ENCODE measurements around the gene UNC13D. TPM values are rescaled to one million over a fixed set of nuclear protein-coding genes. Genes with fewer than 3 reads are reported as not detected.

Gene UNC13D
- total and polyA plus RNA-seq, 9 of the 15 experiments (the other 6 are each of a cell fraction or from before 2014, with no cell fraction given), result 0.86 to 244 (median 69.2) TPM

DNA sequence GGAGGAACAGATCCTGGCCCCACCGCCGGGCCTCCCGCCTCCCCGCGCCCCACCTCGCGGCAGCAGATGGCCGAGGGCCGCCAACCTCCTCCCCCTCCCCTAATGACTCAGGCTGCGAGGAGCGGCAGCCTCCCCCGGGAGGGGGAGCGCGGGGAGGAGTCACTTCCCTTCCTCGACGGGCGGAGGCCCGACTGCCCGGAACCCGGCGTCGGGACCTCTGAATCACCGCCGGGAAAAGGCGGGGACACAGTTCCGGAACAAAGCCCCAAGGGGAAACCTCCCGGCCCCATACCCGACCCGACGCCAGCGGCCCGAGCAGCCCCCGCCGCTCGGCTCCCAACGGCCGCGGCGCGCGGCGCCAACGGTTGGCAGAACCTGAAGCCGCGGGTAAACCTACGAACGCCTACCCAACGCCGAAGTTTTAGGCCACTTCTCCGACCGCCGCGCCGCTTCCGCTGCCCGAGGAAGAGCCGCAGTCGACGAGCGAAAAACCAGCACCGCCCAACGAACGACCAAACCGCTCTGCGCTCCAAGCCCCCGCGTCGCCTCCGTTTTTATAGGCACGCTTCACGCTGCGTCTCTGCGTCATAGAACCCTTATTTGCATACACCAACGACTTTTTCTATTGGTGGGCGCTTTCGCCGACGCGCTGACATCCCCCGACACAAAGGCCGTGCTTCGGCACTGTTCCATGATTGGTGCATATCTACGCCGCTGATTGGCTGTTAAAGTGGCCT is 64.8 kb downstream of the UNC13D start (continued):
- TF ChIP-seq, protein P1, sequence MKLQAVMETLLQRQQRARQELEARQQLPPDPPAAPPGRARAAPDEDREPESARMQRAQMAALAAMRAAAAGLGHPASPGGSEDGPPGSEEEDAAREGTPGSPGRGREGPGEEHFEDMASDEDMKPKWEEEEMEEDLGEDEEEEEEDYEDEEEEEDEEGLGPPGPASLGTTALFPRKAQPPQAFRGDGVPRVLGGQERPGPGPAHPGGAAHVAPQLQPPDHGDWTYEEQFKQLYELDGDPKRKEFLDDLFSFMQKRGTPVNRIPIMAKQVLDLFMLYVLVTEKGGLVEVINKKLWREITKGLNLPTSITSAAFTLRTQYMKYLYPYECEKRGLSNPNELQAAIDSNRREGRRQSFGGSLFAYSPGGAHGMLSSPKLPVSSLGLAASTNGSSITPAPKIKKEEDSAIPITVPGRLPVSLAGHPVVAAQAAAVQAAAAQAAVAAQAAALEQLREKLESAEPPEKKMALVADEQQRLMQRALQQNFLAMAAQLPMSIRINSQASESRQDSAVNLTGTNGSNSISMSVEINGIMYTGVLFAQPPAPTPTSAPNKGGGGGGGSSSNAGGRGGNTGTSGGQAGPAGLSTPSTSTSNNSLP (IDR thresholded peaks at IDR 0.05; ENCODE audit: borderline replicate concordance, low read depth, low read length), result no peak
- TF ChIP-seq SMARCA4 (IDR thresholded peaks at IDR 0.05), result no peak
- TF ChIP-seq MEIS2 (IDR thresholded peaks at IDR 0.05; ENCODE audit: partially characterized antibody), result peak; percentile 53
- peak; percentile 56; the same call in 1 of the 2 replicates for TF ChIP-seq HCFC1 (IDR thresholded peaks at IDR 0.05; ENCODE audit: low read depth, low read length)
- peak; percentile 93; the same call in 1 of the 2 replicates for TF ChIP-seq TGIF2 (CRISPR knock-in tag; IDR thresholded peaks at IDR 0.05)
- peak; percentile 78; the same call in 1 of the 2 replicates for TF ChIP-seq HDAC6 (IDR thresholded peaks at IDR 0.05; ENCODE audit: low read depth, low read length)
- TF ChIP-seq PTRF (tag; IDR thresholded peaks at IDR 0.05), result no peak
- TF ChIP-seq DACH1 (IDR thresholded peaks at IDR 0.05; ENCODE audit: partially characterized antibody), result peak; percentile 1
- TF ChIP-seq, protein P2, sequence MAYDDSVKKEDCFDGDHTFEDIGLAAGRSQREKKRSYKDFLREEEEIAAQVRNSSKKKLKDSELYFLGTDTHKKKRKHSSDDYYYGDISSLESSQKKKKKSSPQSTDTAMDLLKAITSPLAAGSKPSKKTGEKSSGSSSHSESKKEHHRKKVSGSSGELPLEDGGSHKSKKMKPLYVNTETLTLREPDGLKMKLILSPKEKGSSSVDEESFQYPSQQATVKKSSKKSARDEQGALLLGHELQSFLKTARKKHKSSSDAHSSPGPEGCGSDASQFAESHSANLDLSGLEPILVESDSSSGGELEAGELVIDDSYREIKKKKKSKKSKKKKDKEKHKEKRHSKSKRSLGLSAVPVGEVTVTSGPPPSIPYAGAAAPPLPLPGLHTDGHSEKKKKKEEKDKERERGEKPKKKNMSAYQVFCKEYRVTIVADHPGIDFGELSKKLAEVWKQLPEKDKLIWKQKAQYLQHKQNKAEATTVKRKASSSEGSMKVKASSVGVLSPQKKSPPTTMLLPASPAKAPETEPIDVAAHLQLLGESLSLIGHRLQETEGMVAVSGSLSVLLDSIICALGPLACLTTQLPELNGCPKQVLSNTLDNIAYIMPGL (CRISPR knock-in tag; IDR thresholded peaks at IDR 0.05), result no peak; the same call in 1 of the 2 replicates
- no peak for TF ChIP-seq MAFF (IDR thresholded peaks at IDR 0.05; ENCODE audit: low read length)
- TF ChIP-seq SMARCB1 (IDR thresholded peaks at IDR 0.05; ENCODE audit: insufficient read length, low read depth), result no peak
- TF ChIP-seq ZNF197 (CRISPR knock-in tag; IDR thresholded peaks at IDR 0.05; ENCODE audit: low read depth), result no peak; the same call in 1 of the 2 replicates
- TF ChIP-seq CREBBP (IDR thresholded peaks at IDR 0.05; ENCODE audit: low read depth, low read length), result no peak
- no peak for TF ChIP-seq ZNF77 (CRISPR knock-in tag; IDR thresholded peaks at IDR 0.05)
- 0 out of 2 replicates have a peak, but pooled peaks have one; percentile 73 for TF ChIP-seq RBM17 (IDR thresholded peaks at IDR 0.05; ENCODE audit: borderline replicate concordance, low read depth, low read length)
- TF ChIP-seq TEAD4 (IDR thresholded peaks at IDR 0.05; ENCODE audit: low read length), result peak; percentile 64
- TF ChIP-seq TEAD4 (CRISPR knock-in tag; IDR thresholded peaks at IDR 0.05; ENCODE audit: borderline replicate concordance), result no peak
- peak; percentile 28; the same call in 1 of the 2 replicates for TF ChIP-seq STAG1 (CRISPR knock-in tag; IDR thresholded peaks at IDR 0.05; ENCODE audit: borderline replicate concordance)
- TF ChIP-seq, protein P3, sequence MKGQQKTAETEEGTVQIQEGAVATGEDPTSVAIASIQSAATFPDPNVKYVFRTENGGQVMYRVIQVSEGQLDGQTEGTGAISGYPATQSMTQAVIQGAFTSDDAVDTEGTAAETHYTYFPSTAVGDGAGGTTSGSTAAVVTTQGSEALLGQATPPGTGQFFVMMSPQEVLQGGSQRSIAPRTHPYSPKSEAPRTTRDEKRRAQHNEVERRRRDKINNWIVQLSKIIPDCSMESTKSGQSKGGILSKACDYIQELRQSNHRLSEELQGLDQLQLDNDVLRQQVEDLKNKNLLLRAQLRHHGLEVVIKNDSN (CRISPR knock-in tag; IDR thresholded peaks at IDR 0.05), result no peak; the same call in 1 of the 2 replicates
- TF ChIP-seq, protein P4, sequence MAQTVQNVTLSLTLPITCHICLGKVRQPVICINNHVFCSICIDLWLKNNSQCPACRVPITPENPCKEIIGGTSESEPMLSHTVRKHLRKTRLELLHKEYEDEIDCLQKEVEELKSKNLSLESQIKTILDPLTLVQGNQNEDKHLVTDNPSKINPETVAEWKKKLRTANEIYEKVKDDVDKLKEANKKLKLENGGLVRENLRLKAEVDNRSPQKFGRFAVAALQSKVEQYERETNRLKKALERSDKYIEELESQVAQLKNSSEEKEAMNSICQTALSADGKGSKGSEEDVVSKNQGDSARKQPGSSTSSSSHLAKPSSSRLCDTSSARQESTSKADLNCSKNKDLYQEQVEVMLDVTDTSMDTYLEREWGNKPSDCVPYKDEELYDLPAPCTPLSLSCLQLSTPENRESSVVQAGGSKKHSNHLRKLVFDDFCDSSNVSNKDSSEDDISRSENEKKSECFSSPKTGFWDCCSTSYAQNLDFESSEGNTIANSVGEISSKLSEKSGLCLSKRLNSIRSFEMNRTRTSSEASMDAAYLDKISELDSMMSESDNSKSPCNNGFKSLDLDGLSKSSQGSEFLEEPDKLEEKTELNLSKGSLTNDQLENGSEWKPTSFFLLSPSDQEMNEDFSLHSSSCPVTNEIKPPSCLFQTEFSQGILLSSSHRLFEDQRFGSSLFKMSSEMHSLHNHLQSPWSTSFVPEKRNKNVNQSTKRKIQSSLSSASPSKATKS (CRISPR knock-in tag; IDR thresholded peaks at IDR 0.05), result no peak; the same call in 1 of the 2 replicates
- TF ChIP-seq DDX20 (tag; IDR thresholded peaks at IDR 0.05; ENCODE audit: low read depth), result no peak
- 0 out of 2 replicates have a peak, but pooled peaks have one; percentile 56 for TF ChIP-seq KDM2B (CRISPR knock-in tag; IDR thresholded peaks at IDR 0.05)
- TF ChIP-seq RAD51 (IDR thresholded peaks at IDR 0.05; ENCODE audit: borderline replicate concordance, low read depth), result no peak
